Testis (tissue), 3 donors: ENCODE measurements around the gene TMC6. TPM values are rescaled to one million over a fixed set of nuclear protein-coding genes. Genes with fewer than 3 reads are reported as not detected.
"Not testable (repeated sequence)": the region's sequence is repeated elsewhere in the genome, so short reads cannot be mapped to it uniquely, and the experiment has no call there.

Experiments
- DNase-seq: peaks from one replicate; pipeline ENCODE4 v3.0.0-alpha.2; 2019
- H3K27ac ChIP-seq, 2 donors: fragments of 200-600 bp; sonication (generic); one replicate each; pipeline ENCODE4 v1.5.1; 2019
- H3K27me3 ChIP-seq: fragments of 200-600 bp; sonication (generic); one replicate; pipeline ENCODE4 v1.5.1; 2019
- H3K36me3 ChIP-seq: fragments of 200-600 bp; sonication (generic); one replicate; pipeline ENCODE4 v1.5.1; 2017; ENCODE audit warnings: low read depth; ENCODE audit errors: missing control alignments
- H3K4me1 ChIP-seq: fragments of 200-600 bp; sonication (generic); one replicate; pipeline ENCODE4 v1.5.1; 2019
- H3K4me3 ChIP-seq, 2 donors: fragments of 200-600 bp; sonication (generic); one replicate each; pipeline ENCODE4 v1.5.1; 2017 to 2019
- H3K9me3 ChIP-seq: fragments of 200-600 bp; sonication (generic); one replicate; pipeline ENCODE4 v1.5.1; 2017
- CTCF ChIP-seq, 3 experiments: fragments of 450-650 bp in 2 of 3; fragments of 200-600 bp in 1 of 3; sonication (generic) in 1 of 3; IDR thresholded peaks; one replicate each; pipeline ENCODE4 v1.5.1; 2016 to 2019; ENCODE audit warnings: antibody characterized with exemption in 3 of 3, mild to moderate bottlenecking in 2 of 3, moderate library complexity in 1 of 3
- POLR2A ChIP-seq: fragments of 450-650 bp; IDR thresholded peaks from one replicate; pipeline ENCODE4 v1.6.1; 2017; ENCODE audit warnings: antibody characterized with exemption, mild to moderate bottlenecking, moderate library complexity
- WGBS, 2 donors: methylation state at CpG; one replicate each; pipeline ENCODE4 v1.1.5; 2018; 5-methylcytosine and 5-hydroxymethylcytosine counted together
- intact Hi-C: fragments of 100-400 bp; cut with DNase I; formaldehyde crosslinking; loops from one replicate; pipeline ENCODE4 v1.15.1; 2023; ENCODE audit warnings: low total_unique reads
- polyA plus RNA-seq: library from polyadenylated mRNA; stranded (reverse); fragments of 350-450 nt; fragmentation: Illumina TruSeq; extraction: RNeasy Lipid Tissue Mini Kit (QIAGEN cat#74804); gene quantifications from one replicate; pipeline ENCODE4 v1.2.3, GENCODE V29; 2014; ENCODE audit warnings: low read depth, low replicate concordance; ENCODE audit not compliant: insufficient read depth
- total RNA-seq, 2 donors: library from RNA; depleted of rRNA; stranded (reverse); fragments of >200 nt; gene quantifications; one replicate each; pipeline ENCODE4 v1.2.3, GENCODE V29; 2016

TMC6 gene
- total and polyA plus RNA-seq, 3 donors from 2014 or later, result 10.8 to 20.3 (median 18.0) TPM

- Histone ChIP-seq H3K36me3 (no peaks in the 10 kb centered on the region), H3K4me3 (no peak overlapping the region), H3K9me3 (no peaks in the 10 kb centered on the region), H3K4me1 (peaks cover 7% of the 10 kb centered on the region), H3K27ac (no peak overlapping the region), H3K27me3 (no peaks in the 10 kb centered on the region)
- DNase-seq, result no peak
- intact Hi-C loops, result no loop called here
- 92 to 93% methylated on average over 5 to 6 of the region's 6 CpGs for WGBS, 2 donors
- TF ChIP-seq POLR2A (no peak), CTCF (IDR thresholded peaks at IDR 0.05) (no peak)
Measured at GRCh38 chr17:78092794-78093324, 35.7 kb downstream of the TMC6 start.

DNA sequence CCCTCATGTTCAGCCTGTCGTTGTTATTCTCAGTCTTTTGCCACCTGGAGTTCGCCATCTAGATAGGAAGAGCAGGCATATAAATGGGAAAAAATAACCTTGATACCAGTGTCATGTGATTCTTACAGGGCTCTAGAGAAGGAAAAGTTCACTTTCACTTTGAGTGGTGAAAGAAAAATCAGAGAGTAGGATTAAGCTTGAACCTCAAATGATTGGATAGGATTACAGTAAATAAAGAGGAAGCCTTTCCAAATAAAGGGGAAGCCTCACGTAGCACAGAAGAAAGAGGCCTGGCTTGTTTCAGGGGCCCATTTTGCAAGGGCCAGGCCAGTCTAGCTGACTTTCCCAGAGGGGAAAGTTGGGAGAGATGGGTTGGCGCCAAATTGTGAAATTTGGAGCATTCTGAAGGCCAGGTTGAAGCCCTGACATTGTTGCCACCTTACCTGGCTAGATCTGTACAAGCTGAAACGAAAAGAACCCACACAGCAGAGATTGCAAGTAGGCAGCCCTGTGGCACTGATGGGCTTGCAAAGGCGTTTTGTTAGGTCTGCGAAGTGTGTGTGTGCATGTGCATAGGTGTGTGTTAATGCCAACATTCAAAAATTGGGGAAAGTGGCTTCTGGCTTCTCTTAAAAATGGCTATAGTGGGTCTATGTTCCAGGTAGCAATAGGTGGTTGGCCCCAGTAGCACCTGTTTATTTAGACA lies 38.8 kb downstream of the TMC6 start:
- Histone ChIP-seq H3K27ac (no peak overlapping the region), H3K9me3 (no peaks in the 10 kb centered on the region), H3K27me3 (no peaks in the 10 kb centered on the region), H3K4me1 (peaks cover 7% of the 10 kb centered on the region), H3K36me3 (no peaks in the 10 kb centered on the region), H3K4me3 (no peak overlapping the region)
- TF ChIP-seq POLR2A (no peak), CTCF (IDR thresholded peaks at IDR 0.05) (no peak)
- 72 to 78% methylated on average over 7 of the region's 7 CpGs for WGBS, 2 donors
- intact Hi-C loops, result no loop called here
- no peak for DNase-seq

GRCh38 chr17:78088529-78088928 lies 40.0 kb downstream of the TMC6 start:
- WGBS, 2 donors, result 85 to 92% methylated on average over 1 of the region's 1 CpG
- no peak overlapping the region for H3K4me3 ChIP-seq
- no peak for TF ChIP-seq POLR2A
- TF ChIP-seq CTCF (IDR thresholded peaks at IDR 0.05), result no peak
- DNase-seq, result no peak
- H3K27ac ChIP-seq, result no peak overlapping the region
- H3K27me3 ChIP-seq, result no peaks in the 10 kb centered on the region
- no peaks in the 10 kb centered on the region for H3K36me3 ChIP-seq
- H3K4me1 ChIP-seq, result peaks cover 7% of the 10 kb centered on the region
- no peaks in the 10 kb centered on the region for H3K9me3 ChIP-seq
- intact Hi-C loops, result no loop called here

DNA sequence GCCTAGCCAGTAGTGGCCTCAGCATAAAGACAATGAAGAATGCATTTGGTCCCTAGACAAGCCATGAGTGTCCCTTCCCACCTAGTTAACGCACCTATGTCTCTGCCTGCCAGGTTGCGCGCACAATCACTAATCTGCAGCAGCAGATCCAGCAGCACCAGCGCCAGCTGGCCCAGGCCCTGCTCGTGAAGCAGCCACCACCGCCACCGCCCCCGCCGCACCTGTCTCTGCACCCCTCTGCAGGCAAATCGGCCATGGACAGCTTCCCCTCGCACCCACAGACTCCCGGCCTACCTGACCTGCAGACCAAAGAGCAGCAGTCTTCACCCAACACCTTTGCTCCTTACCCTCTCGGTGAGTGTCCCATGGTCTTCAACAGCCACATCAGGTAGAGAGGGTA lies 41.8 kb downstream of the TMC6 start:
- H3K36me3 ChIP-seq, result no peaks in the 10 kb centered on the region
- no peak for TF ChIP-seq POLR2A
- intact Hi-C loops, result no loop called here
- no peaks in the 10 kb centered on the region for H3K9me3 ChIP-seq
- DNase-seq, result no peak
- no peak overlapping the region for H3K27ac ChIP-seq
- H3K27me3 ChIP-seq, result no peaks in the 10 kb centered on the region
- H3K4me1 ChIP-seq, result peaks cover 7% of the 10 kb centered on the region
- 96% methylated on average over 13 of the region's 13 CpGs for WGBS, 2 donors
- H3K4me3 ChIP-seq, result no peak overlapping the region

- Histone ChIP-seq H3K27ac (no peak overlapping the region), H3K4me1 (no peaks in the 10 kb centered on the region), H3K36me3 (no peaks in the 10 kb centered on the region), H3K27me3 (no peaks in the 10 kb centered on the region), H3K9me3 (no peaks in the 10 kb centered on the region), H3K4me3 (no peak overlapping the region)
- DNase-seq, result no peak
- TF ChIP-seq CTCF (IDR thresholded peaks at IDR 0.05), result no peak
- no peak for TF ChIP-seq POLR2A
- intact Hi-C loops, result no loop called here
- WGBS, 2 donors, result 88 to 97% methylated on average over 7 of the region's 7 CpGs
Measured at GRCh38 chr17:78082988-78083387, 45.6 kb downstream of the TMC6 start.

GRCh38 chr17:78082355-78082872 lies 46.1 kb downstream of the TMC6 start:
- DNase-seq, H3K27ac ChIP-seq, H3K9me3 ChIP-seq, H3K36me3 ChIP-seq, H3K4me1 ChIP-seq, intact Hi-C loops, H3K27me3 ChIP-seq, H3K4me3 ChIP-seq: not testable (repeated sequence)
- 77 to 84% methylated on average over 5 of the region's 5 CpGs for WGBS, 2 donors
